ACC112 (cell line): ENCODE results near the gene S100B.

Experiments used
- H2AFZ ChIP-seq: fragments of 200-600 bp; sonication (generic); one replicate; pipeline ENCODE4 v1.6.0; 2017; ENCODE audit warnings: antibody characterized with exemption, low read length; ENCODE audit not compliant: unreplicated experiment
- H3K27ac ChIP-seq: fragments of 200-600 bp; sonication (generic); 2 replicates; pipeline ENCODE4 v1.5.1; 2014; ENCODE audit warnings: low read depth, mild to moderate bottlenecking, antibody characterized with exemption, low read length, moderate library complexity
- H3K27me3 ChIP-seq: fragments of 200-600 bp; sonication (generic); 2 replicates; pipeline ENCODE4 v1.6.1; 2014; ENCODE audit warnings: mild to moderate bottlenecking, antibody characterized with exemption, low read length, moderate library complexity, mixed read lengths; ENCODE audit not compliant: insufficient read depth
- H3K36me3 ChIP-seq: fragments of 200-600 bp; sonication (generic); 2 replicates; pipeline ENCODE4 v1.6.1; 2016; ENCODE audit warnings: mild to moderate bottlenecking, antibody characterized with exemption, low read length, moderate library complexity, mixed read lengths; ENCODE audit not compliant: insufficient read depth
- H3K4me1 ChIP-seq: fragments of 200-600 bp; sonication (generic); one replicate; pipeline ENCODE4 v1.6.1; 2016; ENCODE audit warnings: low read length, mixed read lengths; ENCODE audit not compliant: insufficient read depth, unreplicated experiment, control insufficient read depth
- H3K4me3 ChIP-seq: fragments of 200-600 bp; sonication (generic); 2 replicates; pipeline ENCODE4 v1.5.1; 2014; ENCODE audit warnings: mild to moderate bottlenecking, low read depth, low read length
- H3K79me2 ChIP-seq: fragments of 200-600 bp; sonication (generic); one replicate; pipeline ENCODE4 v1.6.0; 2016; ENCODE audit warnings: low read length; ENCODE audit not compliant: control insufficient read depth, unreplicated experiment, insufficient read depth

Gene S100B

GRCh38 chr21:46604975-46605766 is at the start of gene S100B:
S100B (minus strand) TSS chr21:46605082; CDS start chr21:46602415, 2,667 bp downstream.
- Histone ChIP-seq H3K36me3 (no peaks in the 10 kb centered on the region), H3K4me3 (no peak within 1 kb of the TSS), H3K79me2 (no peaks in the 10 kb centered on the region), H3K4me1 (no peaks in the 10 kb centered on the region), H3K27me3 (peaks cover 31% of the 10 kb centered on the region), H3K27ac (no peak within 1 kb of the TSS), H2AFZ (no peak within 1 kb of the TSS)

GRCh38 chr21:46651121-46651520 is 46.2 kb upstream of the S100B start:
- peaks cover 5% of the 10 kb centered on the region for H3K79me2 ChIP-seq

GRCh38 chr21:46650476-46651098 is 45.7 kb upstream of the S100B start:
- H3K4me3 ChIP-seq = no peak overlapping the region
- H3K79me2 ChIP-seq = peaks cover 5% of the 10 kb centered on the region
- H3K36me3 ChIP-seq = peaks cover 83% of the 10 kb centered on the region
- H3K27me3 ChIP-seq = no peaks in the 10 kb centered on the region
- no peak overlapping the region for H3K27ac ChIP-seq
- H2AFZ ChIP-seq = no peak overlapping the region
- no peaks in the 10 kb centered on the region for H3K4me1 ChIP-seq

More at GRCh38 chr21:46651121-46651520, 46.2 kb upstream of the S100B start:
- Histone ChIP-seq H3K4me1 (no peaks in the 10 kb centered on the region), H3K4me3 (no peak overlapping the region), H2AFZ (no peak overlapping the region), H3K27me3 (no peaks in the 10 kb centered on the region), H3K36me3 (peaks cover 82% of the 10 kb centered on the region), H3K27ac (no peak overlapping the region)

GRCh38 chr21:46649356-46649755 is 44.5 kb upstream of the S100B start:
- no peak overlapping the region for H2AFZ ChIP-seq
- peaks cover 78% of the 10 kb centered on the region for H3K36me3 ChIP-seq
- no peak overlapping the region for H3K4me3 ChIP-seq
- no peaks in the 10 kb centered on the region for H3K27me3 ChIP-seq
- peaks cover 6% of the 10 kb centered on the region for H3K79me2 ChIP-seq
- no peak overlapping the region for H3K27ac ChIP-seq
- no peaks in the 10 kb centered on the region for H3K4me1 ChIP-seq

- Histone ChIP-seq H3K36me3 (peaks cover 78% of the 10 kb centered on the region), H2AFZ (no peak overlapping the region), H3K79me2 (peaks cover 8% of the 10 kb centered on the region), H3K27ac (no peak overlapping the region), H3K4me3 (no peak overlapping the region), H3K4me1 (no peaks in the 10 kb centered on the region), H3K27me3 (no peaks in the 10 kb centered on the region)
These were observed 43.7 kb upstream of the S100B start for GRCh38 chr21:46648539-46648938.

- H3K79me2 ChIP-seq = peaks cover 12% of the 10 kb centered on the region
- peaks cover 64% of the 10 kb centered on the region for H3K36me3 ChIP-seq
- no peak overlapping the region for H2AFZ ChIP-seq
- H3K27ac ChIP-seq = no peak overlapping the region
- no peaks in the 10 kb centered on the region for H3K4me1 ChIP-seq
- H3K4me3 ChIP-seq = no peak overlapping the region
- H3K27me3 ChIP-seq = no peaks in the 10 kb centered on the region
These were observed 41.8 kb upstream of the S100B start for GRCh38 chr21:46646541-46647154.

- peaks cover 19% of the 10 kb centered on the region for H3K79me2 ChIP-seq
- H3K27me3 ChIP-seq = no peaks in the 10 kb centered on the region
- H3K27ac ChIP-seq = no peak overlapping the region
- no peaks in the 10 kb centered on the region for H3K4me1 ChIP-seq
- H3K4me3 ChIP-seq = no peak overlapping the region
- peaks cover 59% of the 10 kb centered on the region for H3K36me3 ChIP-seq
- H2AFZ ChIP-seq = no peak overlapping the region
These were observed 41.0 kb upstream of the S100B start for GRCh38 chr21:46645840-46646239.

- Histone ChIP-seq H3K4me1 (peaks cover 7% of the 10 kb centered on the region), H2AFZ (no peak overlapping the region), H3K79me2 (peaks cover 30% of the 10 kb centered on the region), H3K36me3 (peaks cover 39% of the 10 kb centered on the region), H3K4me3 (no peak overlapping the region), H3K27me3 (no peaks in the 10 kb centered on the region), H3K27ac (no peak overlapping the region)
These were observed 38.7 kb upstream of the S100B start for GRCh38 chr21:46643379-46644177.

DNA sequence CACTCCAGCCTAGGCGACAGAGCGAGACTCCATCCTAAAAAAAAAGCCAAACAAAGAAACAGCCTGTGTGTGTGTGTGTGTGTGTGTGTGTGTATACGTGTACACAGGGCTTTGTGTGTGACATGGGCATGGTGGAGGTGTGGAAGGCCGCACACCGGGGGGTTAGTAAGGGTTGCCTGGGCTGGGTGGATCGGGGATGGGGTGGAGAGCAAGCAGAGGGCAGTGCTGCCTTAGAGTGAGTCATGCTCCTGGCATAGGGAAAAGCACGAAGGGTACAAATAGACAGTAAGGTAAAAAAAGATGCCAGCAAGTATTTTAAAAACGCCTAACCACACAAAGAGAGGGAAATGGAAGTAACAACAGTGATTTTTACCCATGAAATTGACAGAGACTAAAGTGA is 36.8 kb upstream of the S100B start:
- Histone ChIP-seq H3K27me3 (no peaks in the 10 kb centered on the region), H2AFZ (no peak overlapping the region), H3K4me1 (peaks cover 21% of the 10 kb centered on the region), H3K36me3 (peaks cover 28% of the 10 kb centered on the region), H3K27ac (no peak overlapping the region), H3K79me2 (peaks cover 47% of the 10 kb centered on the region), H3K4me3 (no peak overlapping the region)
